Esophagus squamous epithelium (tissue), 5 donors: ENCODE data around the gene GALNTL6. TPM values are rescaled to one million over a fixed set of nuclear protein-coding genes. Genes with fewer than 3 reads are reported as not detected.
"Not testable (repeated sequence)": the region's sequence is repeated elsewhere in the genome, so short reads cannot be mapped to it uniquely, and the experiment has no call there.

Experiments
- DNase-seq: peaks from one replicate; lab custom pipeline; 2025; lab: John Stamatoyannopoulos, UW
- H3K27ac ChIP-seq, 4 donors: fragments of 200-600 bp; sonication (generic); one replicate each; pipeline ENCODE4 v1.5.1; 2016 to 2019; ENCODE audit warnings: mild to moderate bottlenecking in 1 of 4
- H3K27me3 ChIP-seq, 4 donors: fragments of 200-600 bp; sonication (generic); 1 replicate in 3 of 4; 2 replicates in 1 of 4; pipeline versions ENCODE4 v1.5.1 to v1.6.0; 2017 to 2021; ENCODE audit warnings: antibody characterized with exemption in 1 of 4
- H3K36me3 ChIP-seq, 3 donors: fragments of 200-600 bp; sonication (generic); one replicate each; pipeline ENCODE4 v1.5.1; 2016 to 2019
- H3K4me1 ChIP-seq, 3 donors: fragments of 200-600 bp; sonication (generic); one replicate each; pipeline ENCODE4 v1.5.1; 2017 to 2019
- H3K4me3 ChIP-seq, 4 donors: fragments of 200-600 bp; sonication (generic); 1 replicate in 3 of 4; 2 replicates in 1 of 4; pipeline ENCODE4 v1.5.1; 2016 to 2019; ENCODE audit warnings: mild to moderate bottlenecking in 2 of 4, moderate library complexity in 1 of 4
- H3K9me3 ChIP-seq, 3 donors: fragments of 200-600 bp; sonication (generic); one replicate each; pipeline ENCODE4 v1.5.1; 2016 to 2019
- POLR2A ChIP-seq, 4 donors: fragments of 450-650 bp; IDR thresholded peaks; one replicate each; pipeline ENCODE4 v1.6.1; 2017; ENCODE audit warnings: antibody characterized with exemption in 4 of 4, mild to moderate bottlenecking in 4 of 4, moderate library complexity in 3 of 4
- WGBS, 2 donors: methylation state at CpG; one replicate each; pipeline ENCODE4 v1.1.5; 2018; 5-methylcytosine and 5-hydroxymethylcytosine counted together
- intact Hi-C: fragments of 100-400 bp; cut with DNase I; formaldehyde crosslinking; loops from one replicate; pipeline ENCODE4 v1.15.0; 2022
- total RNA-seq, 4 donors: library from RNA; depleted of rRNA; stranded (reverse); fragments of >200 nt; gene quantifications; one replicate each; pipeline ENCODE4 v1.1.0, GENCODE V29; 2016
- TF ChIP-seq, protein P1 (sequence below), 6 experiments: fragments of 450-650 bp in 4 of 6; fragments of 200-600 bp in 2 of 6; sonication (generic) in 2 of 6; IDR thresholded peaks; one replicate each; pipeline ENCODE4 v1.5.1; 2016 to 2019; ENCODE audit warnings: antibody characterized with exemption in 6 of 6, mild to moderate bottlenecking in 4 of 6, moderate library complexity in 4 of 6
- donor health status: DM: yes; HTN: yes; CAD: no.

GALNTL6 gene
- total RNA-seq, 4 donors from 2014 or later: 0.12 TPM; not detected in 3

DNA sequence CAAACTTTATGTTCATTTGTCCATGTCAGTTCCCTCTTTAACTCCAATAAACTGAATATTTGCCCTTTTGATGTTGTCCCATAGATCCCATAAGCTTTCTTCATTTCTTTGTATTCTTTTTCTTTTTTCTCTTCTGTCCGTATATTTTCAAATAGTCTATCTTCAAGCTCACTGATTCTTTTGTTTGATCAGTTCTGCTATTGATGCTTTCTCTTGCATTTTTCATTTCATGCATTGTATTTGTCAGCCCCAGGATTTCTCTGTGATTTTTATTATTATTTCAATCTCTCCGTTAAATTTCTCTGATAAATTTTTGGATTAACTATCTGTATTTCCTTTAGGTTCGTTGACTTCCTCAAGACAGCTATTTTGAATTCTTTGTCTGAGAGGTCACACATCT is 1082.5 kb downstream of the GALNTL6 start:
- 86 to 87% methylated on average over 3 of the region's 3 CpGs for WGBS, 2 donors
- H3K27ac ChIP-seq: no peak overlapping the region
- intact Hi-C loops: no loop called here

DNA sequence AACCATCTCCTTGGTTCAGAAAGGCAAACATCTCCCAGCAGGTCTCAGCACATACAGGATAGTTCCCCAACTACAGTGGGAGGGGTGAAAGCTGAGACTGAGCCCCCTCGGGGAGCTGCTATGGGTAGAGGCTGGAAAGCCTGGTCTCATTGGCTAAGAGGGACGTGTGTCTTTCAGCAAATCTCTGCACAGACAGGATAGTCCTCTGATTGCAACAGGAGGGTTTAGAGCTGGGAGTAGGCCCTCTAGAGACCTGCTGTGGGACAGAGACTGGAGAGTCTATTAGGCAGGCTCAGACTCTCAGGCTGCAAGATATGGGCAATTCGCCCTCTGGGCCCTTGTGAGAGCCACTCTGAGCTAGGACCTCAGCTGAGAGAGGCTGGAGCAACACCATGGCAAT is 1083.8 kb downstream of the GALNTL6 start:
- TF ChIP-seq, protein P1, sequence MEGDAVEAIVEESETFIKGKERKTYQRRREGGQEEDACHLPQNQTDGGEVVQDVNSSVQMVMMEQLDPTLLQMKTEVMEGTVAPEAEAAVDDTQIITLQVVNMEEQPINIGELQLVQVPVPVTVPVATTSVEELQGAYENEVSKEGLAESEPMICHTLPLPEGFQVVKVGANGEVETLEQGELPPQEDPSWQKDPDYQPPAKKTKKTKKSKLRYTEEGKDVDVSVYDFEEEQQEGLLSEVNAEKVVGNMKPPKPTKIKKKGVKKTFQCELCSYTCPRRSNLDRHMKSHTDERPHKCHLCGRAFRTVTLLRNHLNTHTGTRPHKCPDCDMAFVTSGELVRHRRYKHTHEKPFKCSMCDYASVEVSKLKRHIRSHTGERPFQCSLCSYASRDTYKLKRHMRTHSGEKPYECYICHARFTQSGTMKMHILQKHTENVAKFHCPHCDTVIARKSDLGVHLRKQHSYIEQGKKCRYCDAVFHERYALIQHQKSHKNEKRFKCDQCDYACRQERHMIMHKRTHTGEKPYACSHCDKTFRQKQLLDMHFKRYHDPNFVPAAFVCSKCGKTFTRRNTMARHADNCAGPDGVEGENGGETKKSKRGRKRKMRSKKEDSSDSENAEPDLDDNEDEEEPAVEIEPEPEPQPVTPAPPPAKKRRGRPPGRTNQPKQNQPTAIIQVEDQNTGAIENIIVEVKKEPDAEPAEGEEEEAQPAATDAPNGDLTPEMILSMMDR (IDR thresholded peaks at IDR 0.05): no peak
- Histone ChIP-seq H3K27me3 (no peaks in the 10 kb centered on the region), H3K4me3 (no peak overlapping the region), H3K36me3 (no peaks in the 10 kb centered on the region), H3K4me1 (no peaks in the 10 kb centered on the region), H3K27ac (no peak overlapping the region), H3K9me3 (peaks cover 0 to 21% (median 0%) of the 10 kb centered on the region in 3 donors)
- WGBS, 2 donors: 50 to 80% methylated on average over 1 to 3 of the region's 3 CpGs
- DNase-seq: no peak
- intact Hi-C loops: no loop called here

More for the DNA sequence above, 1082.5 kb downstream of the GALNTL6 start:
- no peak for DNase-seq
- TF ChIP-seq POLR2A (IDR thresholded peaks at IDR 0.05): no peak
- Histone ChIP-seq H3K27me3 (no peaks in the 10 kb centered on the region), H3K9me3 (peaks cover 0 to 21% (median 0%) of the 10 kb centered on the region in 3 donors), H3K36me3 (no peaks in the 10 kb centered on the region), H3K4me1 (no peaks in the 10 kb centered on the region), H3K4me3 (no peak overlapping the region)

DNA sequence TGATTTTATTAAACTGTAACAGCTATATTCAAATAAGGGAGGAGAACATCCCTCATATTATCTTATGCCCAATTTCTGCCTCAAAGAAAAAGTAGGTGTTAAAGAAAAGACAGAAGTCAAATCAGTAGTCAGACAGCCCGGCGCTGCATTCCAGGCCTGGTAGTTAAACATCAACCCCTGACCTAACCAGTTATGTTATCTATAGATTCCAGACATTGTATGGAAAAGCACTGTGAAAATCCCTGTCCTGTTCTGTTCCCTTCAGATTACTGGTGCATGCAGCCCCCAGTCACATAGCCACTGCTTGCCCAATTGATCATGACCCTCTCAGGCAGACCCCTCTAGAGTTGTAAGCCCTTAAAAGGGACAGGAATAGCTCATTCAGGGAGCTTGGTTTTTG is 1085.5 kb downstream of the GALNTL6 start:
- intact Hi-C loops: no loop called here
- no peaks in the 10 kb centered on the region for H3K36me3 ChIP-seq
- peaks cover 0 to 21% (median 0%) of the 10 kb centered on the region in 3 donors for H3K9me3 ChIP-seq
- no peak overlapping the region for H3K4me3 ChIP-seq
- no peaks in the 10 kb centered on the region for H3K27me3 ChIP-seq
- TF ChIP-seq, protein P1 (IDR thresholded peaks at IDR 0.05): no peak
- no peak for TF ChIP-seq POLR2A (IDR thresholded peaks at IDR 0.05)
- H3K27ac ChIP-seq: no peak overlapping the region
- H3K4me1 ChIP-seq: no peaks in the 10 kb centered on the region
- 60 to 62% methylated on average over 2 of the region's 2 CpGs for WGBS, 2 donors
- no peak for DNase-seq

DNA sequence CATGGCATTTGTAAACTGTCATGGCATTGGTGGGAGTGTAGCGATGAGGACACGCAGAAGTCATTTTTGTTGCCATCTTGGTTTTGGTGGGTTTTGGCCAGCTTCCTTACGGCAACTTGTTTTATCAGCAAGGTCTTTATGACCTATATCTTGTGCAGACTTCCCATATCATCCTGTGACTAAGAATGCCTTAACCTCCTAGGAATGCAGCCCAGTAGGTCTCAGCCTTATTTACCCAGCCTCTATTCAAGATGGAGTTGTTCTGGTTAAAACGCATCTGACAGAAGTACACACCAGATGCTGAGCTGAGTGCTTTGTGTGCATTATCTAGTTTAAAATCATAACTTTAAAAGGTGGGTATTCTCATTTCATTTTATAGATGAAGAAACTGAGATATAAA is 1086.7 kb downstream of the GALNTL6 start:
- H3K27ac ChIP-seq: no peak overlapping the region
- no peaks in the 10 kb centered on the region for H3K36me3 ChIP-seq
- no peak for DNase-seq
- H3K27me3 ChIP-seq: no peaks in the 10 kb centered on the region
- peaks cover 0 to 21% (median 0%) of the 10 kb centered on the region in 3 donors for H3K9me3 ChIP-seq
- no peak for TF ChIP-seq POLR2A (IDR thresholded peaks at IDR 0.05)
- TF ChIP-seq, protein P1 (IDR thresholded peaks at IDR 0.05): no peak
- no peak overlapping the region for H3K4me3 ChIP-seq
- 81 to 89% methylated on average over 4 of the region's 4 CpGs for WGBS, 2 donors
- no peaks in the 10 kb centered on the region for H3K4me1 ChIP-seq
- intact Hi-C loops: no loop called here

DNA sequence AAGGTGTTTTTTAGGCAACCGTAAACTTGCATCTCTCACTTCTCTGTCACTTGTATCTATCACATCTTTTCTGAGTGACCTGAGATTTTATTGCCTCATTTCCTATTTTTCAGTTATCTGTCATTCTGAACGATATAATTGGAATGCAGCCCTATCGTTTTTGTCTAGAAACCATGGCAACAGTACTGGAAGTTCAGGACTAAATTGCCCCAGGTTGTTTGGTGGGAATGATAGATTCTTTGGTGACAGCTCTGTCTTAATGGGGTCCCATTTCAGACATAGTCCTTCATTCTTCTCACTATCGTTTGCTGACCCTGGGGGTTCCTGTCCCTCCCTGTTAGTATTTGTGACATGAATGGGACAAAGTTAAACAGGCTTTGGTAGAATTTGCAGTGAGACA is 1087.7 kb downstream of the GALNTL6 start:
- intact Hi-C loops: no loop called here
- DNase-seq: no peak
- WGBS, 2 donors: 18 to 41% methylated on average over 4 of the region's 4 CpGs

DNA sequence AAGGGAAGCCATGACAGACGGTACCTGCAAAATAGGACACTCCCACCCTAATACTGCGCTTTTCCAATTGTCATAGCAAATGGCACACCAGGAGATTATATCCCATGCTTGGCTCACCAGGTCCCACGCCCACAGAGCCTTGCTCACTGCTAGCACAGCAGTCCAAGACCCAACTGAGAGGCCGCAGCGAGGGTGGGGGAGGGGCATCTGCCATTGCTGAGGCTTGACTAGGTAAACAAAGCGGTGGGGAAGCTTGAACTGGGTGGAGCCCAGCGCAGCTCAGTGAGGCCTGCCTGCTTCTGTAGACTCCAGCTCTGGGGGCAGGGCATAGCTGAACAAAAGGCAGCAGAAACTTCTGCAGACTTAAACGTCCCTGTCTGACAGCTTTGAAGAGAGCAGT is 1099.3 kb downstream of the GALNTL6 start:
- 83 to 94% methylated on average over 2 to 3 of the region's 8 CpGs for WGBS, 2 donors
- intact Hi-C loops, H3K27me3 ChIP-seq, H3K4me1 ChIP-seq, H3K27ac ChIP-seq, H3K36me3 ChIP-seq, DNase-seq, H3K4me3 ChIP-seq: not testable (repeated sequence)
- H3K9me3 ChIP-seq: peaks cover 0 to 15% (median 0%) of the 10 kb centered on the region in 3 donors

More for the DNA sequence above, 1087.7 kb downstream of the GALNTL6 start:
- no peaks in the 10 kb centered on the region for H3K4me1 ChIP-seq
- no peaks in the 10 kb centered on the region for H3K36me3 ChIP-seq
- H3K27me3 ChIP-seq: no peaks in the 10 kb centered on the region
- H3K27ac ChIP-seq: no peak overlapping the region
- no peak overlapping the region for H3K4me3 ChIP-seq
- TF ChIP-seq POLR2A (IDR thresholded peaks at IDR 0.05): no peak
- TF ChIP-seq, protein P1 (IDR thresholded peaks at IDR 0.05): no peak
- peaks cover 0 to 13% (median 0%) of the 10 kb centered on the region in 3 donors for H3K9me3 ChIP-seq

DNA sequence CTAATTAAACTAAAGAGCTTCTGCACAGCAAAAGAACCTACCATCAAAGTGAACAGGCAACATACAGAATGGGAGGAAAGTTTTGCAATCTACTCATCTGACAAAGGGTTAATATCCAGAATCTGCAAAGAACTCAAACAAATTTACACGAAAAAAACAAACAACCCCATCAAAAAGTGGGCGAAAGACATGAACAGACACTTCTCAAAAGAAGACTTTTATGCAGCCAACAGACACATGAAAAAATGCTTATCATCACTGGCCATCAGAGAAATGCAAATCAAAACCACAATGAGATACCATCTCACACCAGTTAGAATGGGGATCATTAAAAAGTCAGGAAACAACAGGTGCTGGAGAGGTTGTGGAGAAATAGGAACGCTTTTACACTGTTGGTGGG is 1104.2 kb downstream of the GALNTL6 start:
- H3K27me3 ChIP-seq, H3K4me1 ChIP-seq, H3K36me3 ChIP-seq, H3K27ac ChIP-seq, H3K4me3 ChIP-seq, DNase-seq, intact Hi-C loops: not testable (repeated sequence)
- 80 to 87% methylated on average over 3 of the region's 3 CpGs for WGBS, 2 donors
- peaks cover 0 to 14% (median 0%) of the 10 kb centered on the region in 3 donors for H3K9me3 ChIP-seq
